ENCODE measurements around the gene OPALIN. TPM values are rescaled to one million over a fixed set of nuclear protein-coding genes. Genes with fewer than 3 reads are reported as not detected.
"Not testable (repeated sequence)": the region's sequence is repeated elsewhere in the genome, so short reads cannot be mapped to it uniquely, and the experiment has no call there.

The OPALIN gene
- total RNA-seq, 1 donor from 2014 or later = not detected

DNA sequence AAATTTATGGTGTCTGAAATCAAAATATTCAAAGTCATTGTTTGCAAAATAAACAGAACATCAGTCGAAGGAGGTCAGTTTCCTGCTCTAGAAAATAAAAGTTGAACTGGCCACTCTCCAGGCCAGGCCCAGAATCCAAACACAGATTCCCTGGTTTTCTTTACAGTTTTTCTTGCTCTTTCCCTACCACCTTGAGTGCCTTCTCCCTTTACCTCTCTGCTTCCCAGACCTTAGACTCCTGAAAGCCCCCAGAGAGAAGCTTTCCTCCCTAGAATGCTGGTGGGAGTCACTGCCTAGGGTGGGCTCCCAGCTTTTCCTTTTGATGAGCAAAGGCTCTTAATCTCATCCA, 48.5 kb downstream of the OPALIN start:
- ATAC-seq (no peak), DNase-seq (no peak)
- intact Hi-C loops (cut with micrococcal nuclease) = no loop called here

DNA sequence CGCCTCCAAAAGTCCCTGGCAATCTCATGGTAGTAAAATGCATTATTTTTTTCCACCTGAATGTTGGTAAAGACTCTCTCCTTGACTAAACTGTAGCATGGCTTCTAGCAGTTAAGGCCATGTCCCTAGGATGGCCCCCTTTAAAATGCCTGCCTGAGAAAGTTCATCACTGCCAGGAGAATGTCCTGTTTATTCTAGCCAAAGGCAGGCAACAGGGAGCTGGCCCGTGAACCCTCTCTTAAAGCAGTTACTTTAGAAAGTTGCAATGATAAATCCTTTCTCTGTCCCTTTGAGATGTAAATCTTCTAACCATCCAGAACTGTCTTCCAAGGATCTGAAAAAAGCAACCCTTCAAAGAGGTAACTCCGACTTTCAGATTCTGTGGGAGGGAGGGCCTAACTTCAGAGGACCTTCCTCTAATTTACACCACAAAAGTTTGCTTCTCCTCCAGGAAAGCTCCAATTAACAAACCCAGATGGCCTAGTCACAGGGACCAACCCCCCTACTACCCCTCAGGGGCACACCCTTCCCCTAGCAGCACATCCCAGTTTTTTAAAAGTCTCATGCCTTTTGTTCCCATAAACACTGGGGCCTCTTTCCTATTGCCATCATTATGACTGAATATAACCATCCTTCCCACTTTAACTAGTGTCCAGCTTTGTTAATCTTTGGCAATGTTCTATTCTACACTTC, 49.0 kb downstream of the OPALIN start:
- peak; percentile 36 for ATAC-seq
- no peak for DNase-seq
- intact Hi-C loops (cut with micrococcal nuclease) = no loop called here

DNA sequence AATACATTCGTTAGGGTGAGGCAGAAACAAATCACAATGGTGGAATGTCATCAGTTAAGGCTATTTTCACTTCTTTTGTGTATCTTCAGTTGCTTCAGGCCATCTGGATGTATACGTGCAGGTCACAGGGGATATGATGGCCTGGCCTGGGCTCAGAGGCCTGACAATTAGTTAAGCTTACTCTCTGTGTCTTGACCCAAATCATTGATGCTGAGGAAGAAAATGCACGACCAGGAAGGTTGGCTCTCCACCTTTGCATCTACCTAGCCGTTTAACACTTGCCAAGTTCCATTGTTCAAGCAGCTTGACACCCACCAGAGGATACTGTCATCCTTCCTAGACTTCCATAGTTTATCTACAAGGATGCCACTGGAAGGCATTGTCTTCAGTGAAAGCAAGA, 49.9 kb downstream of the OPALIN start:
- DNase-seq; intact Hi-C loops (cut with micrococcal nuclease); ATAC-seq: not testable (repeated sequence)

DNA sequence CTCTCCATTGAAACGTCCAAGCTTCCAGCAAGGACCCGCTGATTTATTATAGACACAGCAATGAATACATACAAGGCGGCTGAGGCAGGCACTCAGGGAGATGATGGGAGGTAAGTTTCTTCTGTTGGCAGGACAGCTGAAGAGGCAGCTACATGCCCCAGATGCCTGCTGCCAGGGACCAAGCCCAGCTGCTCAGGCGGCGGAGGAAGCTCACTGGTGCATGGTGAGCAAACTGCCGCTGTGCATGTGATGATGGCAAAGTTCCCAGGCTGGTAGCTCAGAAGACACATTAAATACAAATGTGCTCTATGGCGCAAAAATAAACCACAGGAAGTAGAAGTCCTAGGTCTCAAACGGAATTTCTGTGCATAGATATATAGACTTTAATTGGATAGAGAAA, 52.3 kb downstream of the OPALIN start:
- intact Hi-C loops (cut with micrococcal nuclease) = no loop called here
- peak; percentile 80 for ATAC-seq
- peak; percentile 68 for DNase-seq

DNA sequence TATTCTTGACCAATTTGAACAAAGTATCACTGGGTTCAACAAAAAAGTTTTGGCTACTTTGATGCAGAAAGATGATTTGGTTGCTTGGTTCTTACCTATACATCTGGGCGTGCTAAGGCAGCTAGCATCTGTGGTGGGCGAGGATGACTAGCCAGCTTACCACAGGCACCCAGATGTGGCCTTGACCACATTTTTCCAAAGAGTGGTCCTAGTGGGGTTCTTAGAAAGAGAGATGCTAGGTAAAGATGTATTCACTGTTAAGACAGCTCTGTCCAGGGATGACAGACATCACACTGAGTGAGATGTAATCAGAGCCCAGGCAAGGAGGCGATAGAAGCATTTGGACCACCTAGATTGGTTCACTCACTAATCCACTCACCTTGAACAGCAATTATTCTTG, 53.8 kb downstream of the OPALIN start:
- intact Hi-C loops (cut with micrococcal nuclease) = no loop called here
- ATAC-seq (no peak), DNase-seq (no peak)

DNA sequence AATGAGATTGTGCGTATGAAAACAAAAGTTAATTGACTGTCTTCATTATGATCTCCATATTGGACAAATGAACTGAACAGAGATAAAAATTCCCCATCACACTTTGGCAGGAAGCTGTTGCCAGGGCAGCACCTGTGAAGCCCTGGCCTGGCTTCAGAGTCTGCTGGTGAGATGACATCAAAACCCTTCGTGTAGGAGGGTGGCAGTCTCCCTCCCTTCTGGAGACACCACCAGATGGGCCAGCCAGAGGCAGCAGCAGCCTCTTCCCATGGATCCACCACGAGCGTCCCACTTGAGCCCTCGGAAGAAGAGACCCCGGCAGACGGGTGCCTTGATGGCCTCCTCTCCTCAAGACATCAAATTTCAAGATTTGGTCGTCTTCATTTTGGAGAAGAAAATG, 54.6 kb downstream of the OPALIN start, which contains the start of gene DNTT:
Gene DNTT, plus strand, starts transcription at position 205 of the 400 bp plus-strand sequence. Its CDS starts 64 bp downstream, at position 269.
- intact Hi-C loops (cut with micrococcal nuclease) = no loop called here
- ATAC-seq (no peak), DNase-seq (no peak)

DNA sequence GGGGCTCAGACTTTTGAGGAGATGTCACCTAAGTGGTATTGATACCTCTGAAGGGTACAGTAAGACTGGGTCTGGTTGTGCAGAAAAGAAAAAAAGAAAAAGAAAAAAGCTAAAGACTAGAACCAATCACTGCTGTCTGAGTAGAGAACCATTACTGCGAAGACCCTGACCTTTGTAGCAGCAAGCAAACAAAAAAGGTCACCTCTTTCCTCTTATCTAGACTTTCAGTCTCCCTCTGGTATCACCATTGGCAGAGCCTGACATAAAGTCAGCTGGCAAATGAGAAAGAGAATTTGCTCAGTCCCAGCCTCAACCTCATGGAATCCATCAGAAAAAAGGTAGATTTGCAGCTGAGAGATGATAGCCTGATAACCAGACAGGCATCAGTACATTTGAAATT, 57.2 kb downstream of the OPALIN start:
- DNase-seq (no peak), ATAC-seq (no peak)
- intact Hi-C loops (cut with micrococcal nuclease) = no loop called here

DNA sequence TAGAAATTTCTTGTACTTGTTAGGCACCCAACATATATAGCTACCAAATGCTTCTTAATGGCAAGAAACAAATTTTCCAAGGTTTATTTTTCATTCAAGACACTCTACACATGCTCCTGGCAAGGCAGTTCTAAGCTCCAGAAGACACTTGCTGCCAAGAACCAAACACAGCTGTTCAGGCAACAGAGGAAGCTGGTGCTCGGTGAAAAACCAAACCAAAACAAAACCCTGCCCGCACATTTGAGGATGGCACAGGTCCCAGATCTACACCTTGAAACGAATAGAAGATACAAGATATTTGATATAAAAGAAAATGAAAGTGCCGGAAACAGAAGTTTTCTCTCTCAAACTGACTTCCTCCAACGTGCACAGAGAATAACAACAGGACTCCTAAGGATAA, 59.4 kb downstream of the OPALIN start:
- intact Hi-C loops (cut with micrococcal nuclease) = no loop called here
- ATAC-seq = no peak

DNA sequence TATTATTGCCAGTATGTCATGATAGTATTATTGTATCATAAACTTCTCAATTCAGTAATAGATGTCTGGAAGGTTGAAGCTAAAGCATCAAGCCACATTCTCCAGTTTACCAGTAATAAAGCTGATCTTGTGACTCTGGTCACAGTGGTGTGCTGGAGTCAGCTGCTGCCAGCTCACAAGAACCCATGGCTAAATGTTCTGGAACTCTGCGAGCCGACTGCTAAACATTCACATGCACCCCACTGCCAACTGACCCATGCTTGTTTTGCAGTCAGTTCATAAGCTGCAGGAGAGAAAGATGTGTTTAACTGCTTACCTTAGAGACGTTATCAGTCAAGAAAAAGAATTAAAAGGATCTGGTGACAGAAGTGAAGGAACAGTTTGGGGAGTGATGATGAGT, 60.4 kb downstream of the OPALIN start:
- intact Hi-C loops (cut with micrococcal nuclease) = no loop called here
- ATAC-seq (peak; percentile 81), DNase-seq (no peak)

More for the DNA sequence above, 59.4 kb downstream of the OPALIN start:
- DNase-seq = no peak

DNA sequence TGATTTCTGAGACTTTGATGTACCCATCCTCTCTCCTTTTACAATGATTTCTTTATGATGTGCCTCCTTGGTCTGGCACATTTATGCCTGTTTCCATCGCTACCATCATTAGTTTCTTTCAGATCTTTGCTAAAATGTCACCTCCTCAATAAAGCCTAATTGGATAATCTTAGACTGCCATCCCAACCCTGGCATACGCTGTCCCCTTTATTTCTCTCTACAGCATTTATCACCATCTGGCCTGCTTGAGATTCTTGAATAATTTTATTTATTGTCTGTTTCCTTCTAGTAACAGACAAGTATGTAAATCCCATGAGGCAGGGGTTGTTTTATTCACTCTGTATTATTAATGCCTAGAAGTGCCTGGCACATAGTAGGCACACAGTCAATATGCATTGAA, 61.3 kb downstream of the OPALIN start:
- intact Hi-C loops (cut with micrococcal nuclease) = no loop called here
- DNase-seq = no peak
- ATAC-seq = no peak

DNA sequence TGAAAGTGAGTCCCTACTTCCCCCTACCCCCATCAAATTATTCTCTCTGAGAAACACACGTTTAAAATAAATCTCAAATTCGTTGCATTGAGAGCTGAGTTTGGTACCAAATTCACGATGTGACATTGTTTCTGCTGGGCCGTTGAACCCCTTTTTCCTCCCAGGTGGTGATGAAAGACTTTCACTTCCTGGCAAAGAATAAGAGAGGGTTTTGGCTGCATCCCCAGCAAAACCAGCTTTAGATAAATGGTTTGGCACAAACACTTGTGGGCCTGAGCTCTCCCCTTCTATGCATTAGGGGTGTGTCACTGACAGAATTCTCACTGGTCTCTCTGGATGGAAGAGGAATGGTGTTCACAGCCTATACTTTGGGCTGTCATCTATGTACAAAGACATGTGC, 63.3 kb downstream of the OPALIN start:
- intact Hi-C loops (cut with micrococcal nuclease) = no loop called here
- ATAC-seq (no peak), DNase-seq (no peak)

Other genes starting within 250 kb of the OPALIN start
- 9.6 TPM for gene ZNF518A, start 228.7 kb downstream of the OPALIN start, total RNA-seq
- gene BLNK, start 87.4 kb downstream of the OPALIN start, total RNA-seq = 1.3 TPM
- gene DNTT, start 54.6 kb downstream of the OPALIN start, total RNA-seq = not detected
- 11.6 TPM for gene TLL2, start 154.9 kb upstream of the OPALIN start, total RNA-seq
- gene TM9SF3, start 228.0 kb upstream of the OPALIN start, total RNA-seq = 75.4 TPM

All from left ventricle myocardium superior (tissue), 1 donor.